Tibial nerve (tissue), 4 donors: ENCODE measurements around the gene PTPRM.

Experiments
- CTCF ChIP-seq, 5 experiments: fragments of 200-600 bp in 3 of 5; fragments of 450-650 bp in 2 of 5; sonication (generic) in 3 of 5; IDR thresholded peaks; one replicate each; pipeline ENCODE4 v1.5.1; 2016 to 2019; ENCODE audit warnings: antibody characterized with exemption in 5 of 5, mild to moderate bottlenecking in 3 of 5, moderate library complexity in 2 of 5
- EP300 ChIP-seq, 2 donors: sonication (generic); formaldehyde crosslinking; IDR thresholded peaks; one replicate each; pipeline ENCODE4 v1.6.1; 2017; ENCODE audit warnings: antibody characterized with exemption in 2 of 2, mild to moderate bottlenecking in 1 of 2

GRCh38 chr18:8374676-8375075 is 807.6 kb downstream of the PTPRM start:
- no peak for TF ChIP-seq EP300 (IDR thresholded peaks at IDR 0.05)
- no peak for TF ChIP-seq CTCF (IDR thresholded peaks at IDR 0.05)
